B cell (primary cell): Measurements from ENCODE around the gene AFDN. TPM values are rescaled to one million over a fixed set of nuclear protein-coding genes. Genes with fewer than 3 reads are reported as not detected.

Experiments
- ATAC-seq: fragments of 200-7000 bp; cut with Tn5 transposase; one replicate; pipeline ENCODE4 v1.10.0; 2021; ENCODE audit warnings: low read depth, mild to moderate bottlenecking, moderate number of reproducible peaks, moderate library complexity
- CTCF ChIA-PET: fragments of 350-600 bp; sonication (Branson Sonifier 250); formaldehyde crosslinking; loops from one replicate; lab custom pipeline; 2021; ENCODE audit warnings: antibody characterized with exemption, inconsistent platforms; lab: Charles Lee
- POLR2A ChIA-PET: fragments of 350-600 bp; sonication (Branson Sonifier 250); formaldehyde crosslinking; loops from one replicate; lab custom pipeline; 2021; ENCODE audit warnings: antibody characterized with exemption; lab: Charles Lee
- DNase-seq: peaks from one replicate; pipeline ENCODE4 v3.0.0; 2013
- H2AFZ ChIP-seq: 2 replicates; pipeline ENCODE4 v1.6.1; 2012; ENCODE audit warnings: mild to moderate bottlenecking, low read depth, low read length; ENCODE audit not compliant: insufficient read depth, poor library complexity, severe bottlenecking
- H3K27ac ChIP-seq, 2 donors: 1 replicate in 1 of 2; 2 replicates in 1 of 2; pipeline ENCODE4 v1.5.1; 2012 to 2013; ENCODE audit warnings: low read length in 2 of 2, mild to moderate bottlenecking in 2 of 2, moderate library complexity in 1 of 2
- H3K27me3 ChIP-seq, 4 experiments: fragments of 200-600 bp in 1 of 4; sonication (generic) in 1 of 4; replicated peaks in 1 of 4; 1 replicate in 2 of 4; 2 replicates in 2 of 4; pipeline versions ENCODE4 v1.6.1 to v1.7.0; 2013 to 2016; ENCODE audit warnings: low read length in 3 of 4, mild to moderate bottlenecking in 2 of 4, mixed read lengths in 1 of 4, moderate library complexity in 1 of 4; ENCODE audit not compliant: insufficient read depth in 4 of 4, control insufficient read depth in 3 of 4; ENCODE audit errors: control extremely low read depth in 1 of 4
- H3K36me3 ChIP-seq, 2 experiments: replicated peaks in 1 of 2; 1 replicate in 1 of 2; 2 replicates in 1 of 2; pipeline versions ENCODE4 v1.6.1 to v1.7.1; 2013; ENCODE audit warnings: low read length in 1 of 2; ENCODE audit not compliant: insufficient read depth in 2 of 2, control insufficient read depth in 1 of 2; ENCODE audit errors: control extremely low read depth in 1 of 2, extremely low read depth in 1 of 2
- H3K4me1 ChIP-seq, 2 donors: fragments of 200-600 bp in 1 of 2; sonication (generic) in 1 of 2; 1 replicate in 1 of 2; 2 replicates in 1 of 2; pipeline versions ENCODE4 v1.5.1 to v1.6.1; 2013 to 2017; ENCODE audit warnings: low read length in 2 of 2; ENCODE audit not compliant: control insufficient read depth in 2 of 2, insufficient read depth in 2 of 2
- H3K4me2 ChIP-seq: replicated peaks from 2 replicates; pipeline ENCODE3; 2012; ENCODE audit warnings: mild to moderate bottlenecking, low read depth, low read length; ENCODE audit not compliant: poor library complexity, severe bottlenecking
- H3K4me3 ChIP-seq, 5 experiments: fragments of 200-600 bp in 1 of 5; sonication (generic) in 1 of 5; 1 replicate in 3 of 5; 2 replicates in 2 of 5; pipeline versions ENCODE4 v1.5.1 to v1.7.0; 2011 to 2016; ENCODE audit warnings: low read length in 4 of 5, mild to moderate bottlenecking in 4 of 5, low read depth in 2 of 5, control low read depth in 1 of 5, moderate library complexity in 1 of 5; ENCODE audit not compliant: insufficient read depth in 1 of 5; ENCODE audit errors: control extremely low read depth in 1 of 5, extremely low read depth in 1 of 5
- H3K79me2 ChIP-seq: fragments of 200-600 bp; sonication (generic); one replicate; pipeline ENCODE4 v1.6.0; 2016; ENCODE audit warnings: low read length; ENCODE audit not compliant: control insufficient read depth, insufficient read depth
- H3K9ac ChIP-seq: fragments of 200-600 bp; sonication (generic); 2 replicates; pipeline ENCODE4 v1.6.1; 2017; ENCODE audit warnings: mild to moderate bottlenecking, low read length, moderate library complexity
- H3K9me3 ChIP-seq, 3 donors: one replicate each; pipeline versions ENCODE4 v1.6.1 to v1.7.1; 2013; ENCODE audit warnings: low read length in 2 of 3; ENCODE audit not compliant: control insufficient read depth in 2 of 3, insufficient read depth in 1 of 3; ENCODE audit errors: control extremely low read depth in 1 of 3
- H4K20me1 ChIP-seq: 2 replicates; pipeline ENCODE4 v1.6.0; 2012; ENCODE audit warnings: mild to moderate bottlenecking, low read length; ENCODE audit not compliant: insufficient read depth, control insufficient read depth, poor library complexity, severe bottlenecking
- H3K27ac Mint-ChIP-seq: one replicate; pipeline ENCODE4 v1.8.0; 2021; ENCODE audit warnings: mixed read lengths
- H3K27me3 Mint-ChIP-seq: one replicate; pipeline ENCODE4 v1.8.0; 2021; ENCODE audit warnings: mixed read lengths
- H3K4me1 Mint-ChIP-seq: one replicate; pipeline ENCODE4 v1.8.0; 2021; ENCODE audit warnings: mixed read lengths
- H3K4me3 Mint-ChIP-seq: one replicate; pipeline ENCODE4 v1.8.0; 2021; ENCODE audit warnings: mixed read lengths
- H3K9me3 Mint-ChIP-seq: one replicate; pipeline ENCODE4 v1.8.0; 2022; ENCODE audit warnings: mixed read lengths; ENCODE audit not compliant: insufficient read depth
- CTCF ChIP-seq: fragments of 200-600 bp; IDR thresholded peaks from one replicate; pipeline ENCODE4 v1.8.0; 2022; ENCODE audit warnings: antibody characterized with exemption, mild to moderate bottlenecking
- EZH2 ChIP-seq: IDR thresholded peaks from 2 replicates; pipeline ENCODE4 v1.6.1; 2012; ENCODE audit warnings: borderline replicate concordance, low read depth, mild to moderate bottlenecking, moderate library complexity, low read length; ENCODE audit not compliant: insufficient read depth, poor library complexity, severe bottlenecking
- WGBS: methylation state at CpG from one replicate; pipeline ENCODE4 v1.1.5; 2013; ENCODE audit warnings: missing lambda C conversion rate; ENCODE audit not compliant: insufficient coverage; 5-methylcytosine and 5-hydroxymethylcytosine counted together
- intact Hi-C: fragments of 100-400 bp; cut with micrococcal nuclease; formaldehyde crosslinking; loops from one replicate; pipeline ENCODE4 v1.10.0; 2022
- polyA plus RNA-seq: library from polyadenylated mRNA; depleted of rRNA; stranded (reverse); fragments of >200 nt; gene quantifications from 2 replicates; pipeline ENCODE4 v1.2.3, GENCODE V29; 2012
- total RNA-seq, 2 donors: library from RNA; stranded (reverse); fragments of 120-200 nt in 1 of 2; gene quantifications; 1 replicate in 1 of 2; 2 replicates in 1 of 2; pipeline versions ENCODE4 v1.2.3 to v1.2.4, GENCODE V29; 2013 to 2022

The AFDN gene
- total and polyA plus RNA-seq, 2 donors (not counting 1 experiment from before 2014, with no cell fraction given) = 15.4 to 70.5 TPM

DNA sequence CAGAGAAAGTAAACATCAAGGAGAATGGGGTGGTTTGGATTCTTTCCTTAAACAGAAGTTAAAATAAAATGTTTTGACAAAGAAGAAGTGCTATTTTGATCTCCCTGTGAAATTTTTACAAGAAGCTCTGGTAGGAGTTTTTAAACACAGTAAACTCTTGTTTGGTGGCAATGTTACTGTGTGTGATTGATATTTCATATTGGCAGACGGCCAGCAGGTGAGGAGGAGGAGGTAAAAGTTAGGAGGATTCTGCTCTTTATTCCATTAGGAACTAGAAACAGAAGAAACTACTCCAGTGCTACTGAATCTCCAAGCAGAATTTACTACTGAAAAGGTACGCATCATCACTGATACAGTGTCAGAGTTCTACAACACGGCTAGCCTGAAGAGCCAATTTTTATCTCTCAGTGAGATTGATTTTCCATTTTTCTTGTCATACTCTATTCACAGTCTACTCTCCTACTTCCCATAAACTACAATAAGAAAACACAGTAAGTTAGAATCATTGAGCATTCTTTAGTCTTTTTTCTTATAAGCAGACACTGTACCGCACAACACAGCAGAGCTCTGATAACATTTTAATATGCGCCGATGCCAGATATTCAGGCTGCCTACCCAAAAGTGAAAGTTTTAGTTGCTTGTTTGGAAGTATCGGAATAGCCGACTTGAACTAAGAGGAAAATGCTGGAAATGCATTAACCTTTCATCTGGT, 21.2 kb upstream of the AFDN start:
- 100% methylated on average over 1 of the region's 8 CpGs for WGBS
- POLR2A ChIA-PET = no interaction called here

More for the DNA sequence above, 21.2 kb upstream of the AFDN start:
- ATAC-seq (no peak), DNase-seq (no peak)
- no peak overlapping the region for H3K27ac ChIP-seq
- H3K9ac ChIP-seq = no peak overlapping the region
- CTCF ChIA-PET = no interaction called here
- H3K36me3 ChIP-seq = no peaks in the 10 kb centered on the region
- intact Hi-C loops = no loop called here
- no peak overlapping the region for H3K4me3 ChIP-seq
- no peak for TF ChIP-seq EZH2
- no peak for TF ChIP-seq CTCF
- H3K9me3 ChIP-seq = peaks cover 0 to 3% (median 0%) of the 10 kb centered on the region in 3 donors
- peaks cover 33% of the 10 kb centered on the region for H3K27me3 Mint-ChIP-seq
- no peaks in the 10 kb centered on the region for H3K4me1 ChIP-seq
- peaks cover 0 to 13% (median 8%) of the 10 kb centered on the region in 4 experiments for H3K27me3 ChIP-seq
- H3K4me2 ChIP-seq = no peak overlapping the region
- no peak overlapping the region for H3K27ac Mint-ChIP-seq
- no peaks in the 10 kb centered on the region for H4K20me1 ChIP-seq
- H3K4me1 Mint-ChIP-seq = no peaks in the 10 kb centered on the region
- H3K79me2 ChIP-seq = no peaks in the 10 kb centered on the region
- H2AFZ ChIP-seq = no peak overlapping the region
- H3K4me3 Mint-ChIP-seq = no peak overlapping the region
- H3K9me3 Mint-ChIP-seq = no peaks in the 10 kb centered on the region
